HG02678 (cell line): Measurements from ENCODE around the gene IRAK1.

ENCODE experiments used
- ATAC-seq: cut with Tn5 transposase; IDR thresholded peaks from one replicate; pipeline ENCODE4 v1.9.1; 2021; ENCODE audit warnings: mild to moderate bottlenecking, moderate library complexity; ENCODE audit not compliant: unreplicated experiment

The IRAK1 gene

GRCh38 chrX:154040863-154041262 is 21.2 kb upstream of the IRAK1 start:
- ATAC-seq = no peak

GRCh38 chrX:154040307-154040756 is 20.6 kb upstream of the IRAK1 start:
- no peak for ATAC-seq

DNA sequence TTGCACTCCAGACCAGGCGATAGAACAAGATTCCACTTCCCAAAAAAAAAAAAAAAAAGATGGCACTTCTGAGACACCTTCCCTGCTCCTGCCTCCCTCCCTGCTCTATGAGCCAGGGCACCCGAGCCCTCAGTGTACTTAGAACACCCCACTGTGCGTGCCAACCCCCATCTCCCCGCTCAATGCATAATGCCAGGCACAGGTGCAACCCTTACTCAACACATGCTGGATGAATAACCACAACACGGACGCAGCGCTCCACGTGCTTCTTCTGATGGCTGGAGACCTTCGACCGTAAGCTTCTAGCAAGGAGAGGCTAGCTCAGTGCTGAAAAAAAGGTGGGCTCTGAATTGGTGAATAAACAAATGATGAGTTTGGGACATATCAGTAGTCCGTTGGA is 19.9 kb upstream of the IRAK1 start:
- no peak for ATAC-seq

GRCh38 chrX:154038656-154039055 is 19.0 kb upstream of the IRAK1 start:
- no peak for ATAC-seq

- no peak for ATAC-seq
Observed at GRCh38 chrX:154037754-154038153, 18.1 kb upstream of the IRAK1 start.

DNA sequence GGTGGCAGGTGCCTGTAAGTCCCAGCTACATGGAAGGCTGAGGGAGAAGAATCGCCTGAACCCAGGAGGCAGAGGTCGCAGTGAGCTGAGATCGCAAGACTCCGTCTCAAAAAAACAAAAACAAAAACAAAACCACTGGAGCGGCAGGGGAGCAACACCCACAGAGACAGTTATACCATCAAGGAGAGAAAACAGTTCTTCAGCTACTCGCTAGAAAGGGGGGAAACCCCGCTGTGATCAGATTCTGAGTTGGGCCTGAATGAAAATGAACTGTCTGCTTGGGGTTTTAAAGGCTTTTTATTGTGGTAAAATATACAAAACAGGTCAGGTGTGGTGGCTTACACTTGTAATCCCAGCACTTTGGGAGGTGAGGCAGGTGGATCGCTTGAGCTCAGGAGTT is 16.8 kb upstream of the IRAK1 start:
- ATAC-seq = no peak

DNA sequence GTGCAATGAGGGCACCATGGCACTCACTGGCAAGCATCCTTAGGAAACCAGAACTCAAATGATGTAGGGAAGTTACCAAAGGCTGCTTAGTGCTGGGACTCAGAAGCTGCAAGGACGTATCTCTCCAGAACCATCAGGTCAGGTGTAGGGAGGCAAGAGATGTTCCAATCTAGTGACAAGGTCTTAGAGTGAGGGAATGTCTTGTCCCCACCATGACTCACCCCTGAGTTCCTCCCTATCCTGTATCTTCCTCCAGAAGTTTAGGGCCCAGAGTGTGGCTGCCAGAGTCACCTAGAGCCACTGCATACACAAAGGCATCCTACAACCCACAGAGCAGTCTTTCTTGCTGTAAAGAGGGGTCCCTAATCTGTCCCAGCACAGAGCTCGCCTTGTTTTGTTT is 14.1 kb upstream of the IRAK1 start:
- ATAC-seq = no peak

- no peak for ATAC-seq
Observed at GRCh38 chrX:154032653-154033052, 13.0 kb upstream of the IRAK1 start.

DNA sequence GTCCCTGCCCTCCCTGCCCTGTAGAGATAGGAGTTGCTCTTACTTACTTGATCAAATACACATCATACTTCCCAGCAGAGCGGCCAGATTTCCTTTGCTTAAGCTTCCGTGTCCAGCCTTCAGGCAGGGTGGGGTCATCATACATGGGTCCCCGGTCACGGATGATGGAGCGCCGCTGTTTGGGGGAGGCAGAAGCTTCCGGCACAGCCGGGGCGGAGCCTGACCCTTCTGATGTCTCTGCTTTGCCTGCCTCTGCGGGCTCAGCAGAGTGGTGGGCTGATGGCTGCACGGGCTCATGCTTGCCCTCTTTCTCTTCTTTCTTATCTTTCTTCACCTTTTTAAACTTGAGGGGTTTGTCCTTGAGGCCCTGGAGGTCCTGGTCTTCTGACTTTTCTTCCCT is 12.5 kb upstream of the IRAK1 start:
- ATAC-seq = no peak

DNA sequence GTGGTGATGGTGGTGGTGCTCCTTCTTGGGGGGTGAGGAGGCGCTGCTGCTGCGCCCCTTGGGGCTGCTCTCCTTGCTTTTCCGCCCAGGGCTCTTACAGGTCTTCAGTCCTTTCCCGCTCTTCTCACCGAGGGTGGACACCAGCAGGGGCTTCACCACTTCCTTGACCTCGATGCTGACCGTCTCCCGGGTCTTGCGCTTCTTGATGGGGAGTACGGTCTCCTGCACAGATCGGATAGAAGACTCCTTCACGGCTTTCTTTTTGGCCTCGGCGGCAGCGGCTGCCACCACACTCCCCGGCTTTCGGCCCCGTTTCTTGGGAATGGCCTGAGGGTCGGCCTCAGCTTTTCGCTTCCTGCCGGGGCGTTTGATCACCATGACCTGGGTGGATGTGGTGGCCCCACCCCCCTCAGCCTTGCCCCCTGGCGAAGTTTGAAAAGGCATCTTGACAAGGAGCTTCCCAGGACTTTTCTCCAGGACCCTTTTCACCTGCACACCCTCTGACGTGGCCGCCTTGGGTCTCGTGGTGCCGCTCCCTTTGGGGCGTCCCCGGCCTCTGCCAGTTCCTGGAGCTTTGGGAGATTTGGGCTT is 11.1 kb upstream of the IRAK1 start:
- no peak for ATAC-seq

DNA sequence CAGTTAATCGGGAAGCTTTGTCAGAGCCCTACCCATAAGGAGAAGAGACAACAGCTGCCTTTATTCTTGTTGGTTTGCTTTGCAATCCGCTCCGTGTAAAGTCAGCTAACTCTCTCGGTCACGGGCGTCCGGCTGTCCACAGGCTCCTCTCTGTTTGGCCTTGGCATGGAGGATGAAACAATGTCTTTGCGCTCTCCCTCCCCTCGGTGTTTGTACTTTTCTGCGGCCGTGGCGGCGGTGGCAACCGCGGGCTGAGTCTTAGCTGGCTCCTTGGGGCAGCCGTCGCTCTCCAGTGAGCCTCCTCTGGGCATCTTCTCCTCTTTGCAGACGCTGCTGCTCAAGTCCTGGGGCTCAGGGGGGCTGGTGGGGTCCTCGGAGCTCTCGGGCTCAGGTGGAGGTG is 10.6 kb upstream of the IRAK1 start:
- no peak for ATAC-seq

- no peak for ATAC-seq
Observed at GRCh38 chrX:154029439-154029838, 9.7 kb upstream of the IRAK1 start.

DNA sequence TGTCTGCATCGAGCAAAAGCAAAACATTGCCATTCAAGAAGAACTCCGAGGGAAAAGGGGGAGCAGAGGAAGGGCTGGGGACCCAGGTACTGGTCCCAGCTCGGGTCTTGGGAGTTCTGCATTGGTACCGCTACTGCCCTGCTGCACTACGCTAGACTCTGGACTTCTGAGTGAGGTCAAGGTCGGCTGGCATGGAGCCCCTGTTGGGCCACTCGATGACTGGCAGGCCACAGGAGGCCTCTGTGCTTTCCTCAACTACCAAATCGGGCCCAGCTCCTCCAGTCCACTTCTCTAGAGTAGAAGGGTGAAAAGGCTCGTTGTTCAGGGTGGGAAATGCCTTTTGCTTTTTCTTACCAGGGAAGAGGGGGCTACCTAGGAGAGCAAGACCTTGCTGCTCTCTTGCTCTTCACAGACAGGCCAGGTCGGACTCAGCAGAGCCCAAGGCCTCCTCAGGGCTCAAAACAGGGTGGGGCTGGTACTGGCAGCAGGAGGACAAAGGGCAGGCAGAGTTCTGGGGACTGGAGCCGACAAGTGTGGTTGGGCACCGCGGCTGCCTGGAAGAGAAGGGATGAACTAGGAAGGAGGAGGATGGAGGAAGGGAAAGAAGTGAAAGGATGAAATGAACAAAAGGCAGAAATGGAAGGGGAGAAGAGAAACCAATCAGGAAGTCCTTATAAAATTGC is 8.9 kb upstream of the IRAK1 start:
- ATAC-seq = no peak

GRCh38 chrX:154027986-154028385 is 8.3 kb upstream of the IRAK1 start:
- no peak for ATAC-seq

DNA sequence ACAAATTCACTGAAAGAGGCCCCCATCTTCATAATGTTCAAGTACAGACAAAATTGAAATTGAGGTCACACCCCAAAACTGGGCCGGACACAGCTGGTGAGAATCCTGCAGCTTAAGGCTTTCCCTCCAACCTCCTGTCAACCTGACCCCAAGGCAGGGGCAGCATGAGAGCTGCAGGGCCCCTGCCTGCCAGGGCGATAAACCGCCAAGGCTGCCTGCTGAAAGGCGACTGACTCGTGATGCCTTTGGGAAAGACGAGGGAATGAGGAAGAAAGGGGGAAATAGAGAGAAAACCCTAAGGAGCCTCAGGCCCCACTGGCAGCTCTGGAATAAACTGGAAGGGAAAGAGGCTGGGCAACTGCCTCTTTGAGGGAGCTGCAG is 7.3 kb upstream of the IRAK1 start:
- ATAC-seq = no peak

DNA sequence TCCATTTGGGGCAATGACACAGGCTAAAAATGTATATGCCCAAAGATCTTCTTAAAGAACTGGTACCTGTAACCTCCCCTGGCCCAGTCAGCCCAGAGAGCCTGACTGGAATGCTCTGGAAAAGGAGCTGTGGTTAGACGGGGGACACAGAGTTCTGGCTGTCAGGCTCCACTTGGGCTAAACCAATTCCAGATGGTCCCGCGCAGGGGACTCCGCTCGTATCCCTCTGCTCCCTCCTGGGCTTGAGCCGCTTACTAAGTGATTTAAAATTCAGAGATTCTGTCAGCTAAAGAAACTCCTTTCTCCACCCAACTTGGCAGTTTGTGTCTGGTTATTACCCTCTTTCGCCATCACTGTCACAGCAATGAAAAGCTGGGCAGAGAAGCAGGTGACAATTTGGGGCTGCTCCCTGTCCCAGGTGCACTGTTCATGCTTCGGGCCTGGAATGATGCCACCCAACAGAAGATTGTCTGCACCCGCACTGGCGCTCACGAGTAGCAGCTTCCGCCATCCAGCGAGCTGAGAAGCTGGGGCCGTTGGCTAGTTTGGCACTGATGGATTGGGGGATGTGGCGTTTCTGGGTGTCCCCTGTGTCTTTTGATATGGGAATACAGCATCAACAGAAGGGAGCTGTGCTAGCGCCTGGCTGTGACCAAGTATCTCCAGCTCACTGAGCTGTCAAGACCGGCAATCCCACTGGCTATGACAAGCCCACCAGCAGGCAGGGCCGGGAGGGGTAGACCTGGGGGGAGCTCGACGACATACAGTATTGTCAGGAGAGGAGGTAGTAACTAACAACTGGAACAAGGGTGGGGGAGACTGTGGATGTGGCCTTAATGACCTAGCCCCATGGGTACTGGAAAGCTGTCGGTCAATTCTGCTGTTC is 6.7 kb upstream of the IRAK1 start:
- ATAC-seq = no peak

DNA sequence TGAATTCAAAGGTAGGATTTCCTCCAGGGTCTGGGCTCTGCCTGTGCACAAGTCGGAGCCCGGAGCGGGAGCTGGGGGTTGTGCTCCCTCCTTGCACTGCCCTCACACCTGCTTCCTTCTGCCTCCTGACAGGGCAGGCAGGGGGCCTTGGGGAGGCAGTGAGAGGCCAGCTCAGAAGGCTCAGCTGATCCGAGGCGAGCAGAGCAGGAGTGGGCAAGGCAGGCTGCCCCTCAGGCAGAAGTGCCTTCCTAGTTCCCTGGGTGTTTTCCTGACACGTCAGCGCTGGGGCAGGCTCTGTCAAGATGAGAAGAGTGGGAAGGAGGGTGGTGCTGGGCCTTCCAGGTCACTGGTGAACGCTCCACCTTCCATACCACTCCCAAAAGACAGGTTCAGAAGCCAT is 5.5 kb upstream of the IRAK1 start:
- ATAC-seq = no peak

GRCh38 chrX:154024271-154024670 is 4.6 kb upstream of the IRAK1 start:
- no peak for ATAC-seq

GRCh38 chrX:154023276-154024000 is 3.7 kb upstream of the IRAK1 start:
- no peak for ATAC-seq

GRCh38 chrX:154022108-154022507 is 2.4 kb upstream of the IRAK1 start:
- ATAC-seq = no peak

DNA sequence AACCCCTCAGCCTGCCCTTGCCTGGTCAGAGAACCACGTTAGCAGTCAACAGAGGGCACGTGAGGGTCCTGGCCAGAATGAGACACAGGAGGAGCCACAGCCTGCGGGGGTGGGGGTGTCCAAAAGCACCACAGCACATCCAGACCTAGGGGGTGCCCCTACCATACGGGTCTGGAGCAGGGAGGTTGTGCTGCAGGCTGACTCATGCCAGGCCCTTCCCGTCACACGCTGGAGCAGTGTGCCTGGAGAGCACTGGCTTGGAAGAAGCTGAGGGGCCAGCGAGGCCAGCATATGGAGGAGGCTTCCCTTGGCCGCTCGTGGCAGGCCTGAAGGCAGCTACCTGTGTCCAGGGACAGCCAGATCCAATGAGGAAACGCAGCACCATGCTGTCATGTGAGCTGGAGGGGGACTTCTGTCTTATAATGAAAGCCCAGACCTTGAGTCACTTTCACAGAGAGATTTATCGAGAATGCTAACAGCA is 1.5 kb upstream of the IRAK1 start:
- ATAC-seq = no peak
